KOPT-K1 (cell line): ENCODE measurements around the gene C17orf107.
"Not testable (repeated sequence)": the region's sequence is repeated elsewhere in the genome, so short reads cannot be mapped to it uniquely, and the experiment has no call there.

Experiments used
- H3K27ac ChIP-seq: fragments of 200-600 bp; sonication (generic); 2 replicates; pipeline ENCODE4 v1.5.1; 2016; ENCODE audit warnings: antibody characterized with exemption, mild to moderate bottlenecking, low read depth, low read length; ENCODE audit not compliant: poor library complexity, severe bottlenecking
- H3K36me3 ChIP-seq: fragments of 200-600 bp; sonication (generic); 2 replicates; pipeline ENCODE4 v1.5.1; 2017; ENCODE audit warnings: antibody characterized with exemption, mild to moderate bottlenecking, low read length, moderate library complexity; ENCODE audit not compliant: insufficient read depth
- H3K9me3 ChIP-seq: fragments of 200-600 bp; sonication (generic); 2 replicates; pipeline ENCODE4 v1.5.1; 2017; ENCODE audit warnings: antibody characterized with exemption, low read length, mild to moderate bottlenecking; ENCODE audit not compliant: insufficient read depth, poor library complexity, severe bottlenecking

Gene C17orf107

DNA sequence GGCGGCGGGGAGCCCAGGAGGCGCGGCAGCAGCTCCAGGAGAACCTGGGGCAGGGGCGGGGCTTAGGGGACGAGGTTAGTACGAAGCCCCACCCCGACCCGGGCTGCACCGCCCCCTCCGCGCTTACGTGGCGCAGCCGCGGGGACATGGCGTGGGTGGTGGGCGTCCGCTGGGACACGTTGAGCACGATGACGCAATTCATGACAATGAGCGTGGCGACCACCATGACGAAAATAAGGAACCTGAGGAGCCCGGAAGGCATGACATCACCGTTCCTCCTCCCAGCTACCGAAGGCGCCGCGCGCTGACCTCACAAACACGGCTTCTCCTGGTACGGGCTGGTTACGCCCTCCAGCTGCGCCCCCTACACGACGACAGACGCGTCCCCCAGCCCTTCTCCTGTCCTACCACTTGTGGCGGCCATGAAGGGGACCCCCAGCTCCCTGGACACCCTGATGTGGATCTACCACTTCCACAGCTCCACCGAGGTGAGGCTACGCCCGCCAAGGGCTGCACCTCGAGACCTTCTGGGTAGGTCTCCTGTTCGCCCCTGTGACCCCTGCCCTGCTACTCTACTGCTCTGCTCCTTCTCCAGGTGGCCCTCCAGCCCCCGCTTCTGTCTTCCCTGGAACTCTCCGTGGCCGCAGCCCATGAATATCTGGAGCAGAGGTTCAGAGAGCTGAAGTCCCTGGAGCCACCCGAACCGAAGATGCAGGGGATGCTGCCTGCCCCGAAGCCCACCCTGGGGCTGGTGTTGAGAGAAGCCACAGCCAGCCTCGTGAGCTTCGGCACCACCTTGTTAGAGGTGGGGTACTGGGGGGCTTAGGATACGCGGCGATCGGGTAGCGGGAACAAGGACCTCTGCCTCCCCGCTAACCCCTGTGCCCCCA lies at the start of gene C17orf107:
C17orf107 (plus strand) TSS at position 196 of the 890 bp plus-strand sequence; CDS start at position 423, 227 bp downstream.
- no peaks in the 10 kb centered on the region for H3K9me3 ChIP-seq
- H3K36me3 ChIP-seq: peaks cover 13% of the 10 kb centered on the region; the same call in 1 of the 2 replicates
- no peak within 1 kb of the TSS for H3K27ac ChIP-seq

DNA sequence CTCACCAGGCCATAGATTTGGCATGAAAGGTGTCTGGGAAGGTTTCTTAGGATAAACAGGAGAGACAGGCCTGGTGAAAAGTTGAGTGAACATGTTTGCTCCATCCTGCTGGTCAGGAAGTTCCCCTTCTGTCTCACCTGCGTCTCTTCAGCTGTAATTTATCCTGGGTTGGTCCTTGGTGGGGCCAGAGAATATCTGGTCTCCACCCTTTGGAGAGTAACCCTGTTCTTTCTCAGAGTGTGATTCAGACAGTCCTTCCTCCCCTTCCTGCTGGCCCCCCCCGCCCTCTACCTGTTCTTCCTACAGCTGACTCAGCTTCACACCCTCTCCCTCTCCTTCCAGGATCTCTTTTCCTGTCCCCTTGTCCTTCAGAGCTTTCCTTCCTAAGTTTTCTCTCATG lies 49.1 kb upstream of the C17orf107 start:
- Histone ChIP-seq H3K27ac (no peak overlapping the region), H3K9me3 (no peaks in the 10 kb centered on the region), H3K36me3 (no peaks in the 10 kb centered on the region)

DNA sequence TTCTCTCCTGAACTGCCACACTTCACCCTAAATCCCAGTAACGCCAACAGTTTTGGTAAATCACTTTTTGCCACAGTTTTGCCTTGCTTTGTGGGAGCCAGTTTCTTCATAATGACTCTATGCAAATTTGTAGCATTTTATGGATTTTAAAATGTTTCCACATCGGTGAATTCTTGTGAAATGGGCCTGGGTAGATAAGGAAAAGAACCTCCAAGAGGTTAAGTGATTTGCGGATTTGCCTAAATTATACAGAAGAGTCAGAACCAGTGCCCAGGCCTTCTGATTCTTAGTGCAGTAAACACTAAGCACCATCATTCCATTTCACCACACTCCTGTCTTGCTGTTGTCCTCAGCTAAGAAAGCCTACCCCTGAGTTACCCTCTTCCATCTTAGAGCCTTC lies 48.3 kb upstream of the C17orf107 start:
- H3K36me3 ChIP-seq: no peaks in the 10 kb centered on the region
- no peaks in the 10 kb centered on the region for H3K9me3 ChIP-seq
- H3K27ac ChIP-seq: no peak overlapping the region

DNA sequence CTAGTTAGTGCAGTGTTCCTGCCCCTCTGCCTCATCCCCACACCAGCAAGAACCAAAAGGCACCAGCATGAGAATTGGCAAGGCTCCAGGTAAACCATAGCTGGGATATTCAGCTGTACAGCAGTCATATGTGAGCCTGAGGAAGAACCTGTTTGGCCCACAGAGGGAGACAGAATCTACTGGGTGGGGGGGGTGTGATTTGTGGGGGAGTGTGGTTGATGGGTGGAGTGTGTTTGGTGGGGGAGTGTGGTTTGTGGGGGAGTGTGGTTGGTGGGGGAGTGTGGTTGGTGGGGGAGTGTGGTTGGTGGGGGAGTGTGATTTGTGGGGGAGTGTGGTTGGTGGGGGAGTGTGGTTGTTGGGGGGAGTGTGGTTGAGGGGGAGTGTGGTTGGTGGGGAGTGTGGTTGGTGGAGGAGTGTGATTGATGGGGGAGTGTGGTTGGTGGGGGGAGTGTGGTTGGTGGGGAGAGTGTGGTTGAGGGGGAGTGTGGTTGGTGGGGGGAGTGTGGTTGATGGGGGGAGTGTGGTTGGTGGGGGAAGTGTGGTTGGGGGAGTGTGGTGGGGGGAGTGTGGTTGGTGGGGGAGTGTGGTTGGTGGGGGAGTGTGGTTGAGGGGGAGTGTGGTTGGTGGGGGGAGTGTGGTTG lies 46.6 kb upstream of the C17orf107 start:
- Histone ChIP-seq H3K27ac (no peak overlapping the region), H3K9me3 (no peaks in the 10 kb centered on the region), H3K36me3 (no peaks in the 10 kb centered on the region)

DNA sequence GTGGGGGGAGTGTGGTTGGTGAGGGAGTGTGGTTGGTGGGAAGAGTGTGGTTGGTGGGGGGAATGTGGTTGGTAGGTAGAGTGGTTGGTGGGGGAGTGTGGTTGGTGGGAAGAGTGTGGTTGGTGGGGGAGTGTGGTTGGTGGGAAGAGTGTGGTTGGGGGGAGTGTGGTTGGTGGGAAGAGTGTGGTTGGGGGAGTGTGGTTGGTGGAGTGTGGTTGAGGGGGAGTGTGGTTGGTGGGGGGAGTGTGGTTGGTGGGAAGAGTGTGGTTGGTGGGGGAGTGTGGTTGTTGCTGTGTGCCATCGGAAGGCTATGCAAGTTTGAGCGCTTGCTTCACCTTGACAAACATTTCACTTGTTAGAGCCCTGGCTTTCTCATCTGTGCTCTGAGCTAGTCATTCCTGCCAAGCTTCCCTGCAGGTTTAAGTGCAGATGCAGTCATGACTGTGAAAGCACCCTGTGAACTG lies 46.1 kb upstream of the C17orf107 start:
- Histone ChIP-seq H3K36me3 (no peaks in the 10 kb centered on the region), H3K9me3 (no peaks in the 10 kb centered on the region), H3K27ac (no peak overlapping the region)

DNA sequence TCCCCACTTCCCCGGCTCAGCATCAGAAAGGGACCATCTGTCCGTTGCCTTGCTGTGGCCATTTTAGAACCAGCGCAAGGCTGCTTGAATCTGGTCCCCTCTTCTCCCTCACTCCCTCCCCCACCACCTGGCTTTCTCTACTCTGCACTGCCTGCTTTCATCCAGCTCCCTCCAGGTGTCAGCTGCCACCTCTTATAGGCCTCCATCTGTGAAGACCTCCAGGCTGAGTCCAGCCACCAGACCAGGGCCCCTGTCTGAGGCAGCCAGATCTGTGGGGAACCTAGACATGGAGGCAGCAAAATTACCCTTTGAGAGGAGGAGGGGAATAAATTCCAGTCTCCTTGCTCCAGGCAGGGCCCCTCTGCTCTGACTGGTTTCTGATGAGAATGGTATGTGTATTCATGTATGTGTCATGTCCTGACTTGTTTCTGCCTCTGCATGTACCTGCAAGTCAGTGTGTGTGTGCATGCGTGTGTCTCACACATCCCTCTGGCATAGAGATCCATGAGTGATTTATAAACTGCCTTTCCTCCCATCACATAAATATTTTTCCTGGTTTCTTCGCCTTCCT lies 45.1 kb upstream of the C17orf107 start:
- H3K9me3 ChIP-seq: no peaks in the 10 kb centered on the region
- no peak overlapping the region for H3K27ac ChIP-seq
- H3K36me3 ChIP-seq: no peaks in the 10 kb centered on the region

DNA sequence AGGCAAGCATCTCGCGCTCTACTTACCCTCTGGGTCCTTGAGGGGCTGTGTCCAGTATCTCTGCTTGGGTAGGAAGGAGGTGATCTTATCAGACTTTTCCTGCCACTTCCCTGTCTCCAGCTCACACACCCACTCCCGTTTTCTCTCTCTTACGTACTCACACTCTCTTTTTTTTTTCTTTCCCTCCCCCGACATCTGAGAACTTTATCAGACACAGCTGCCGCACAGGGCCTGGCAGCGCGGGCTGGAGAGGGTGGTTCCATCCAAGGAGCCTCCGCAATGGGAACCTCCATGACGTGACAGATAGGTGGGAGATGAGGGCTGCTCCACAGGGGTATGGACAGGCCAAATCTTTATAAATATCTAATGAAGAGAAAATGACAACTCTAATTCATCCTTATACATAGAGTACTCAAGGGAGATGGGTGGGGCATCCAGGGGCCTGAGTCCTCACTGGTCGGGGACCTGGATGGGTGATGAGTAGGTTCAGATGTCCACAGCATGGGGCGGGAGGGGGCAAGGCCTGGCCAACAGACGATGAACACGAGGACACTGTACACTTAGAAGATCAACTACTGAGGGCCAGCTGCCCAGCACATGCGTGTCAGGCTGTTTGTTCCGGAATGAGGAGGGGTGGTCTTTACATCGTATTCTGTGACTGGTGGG lies 42.9 kb upstream of the C17orf107 start:
- H3K9me3 ChIP-seq: no peaks in the 10 kb centered on the region
- H3K27ac ChIP-seq: no peak overlapping the region
- H3K36me3 ChIP-seq: no peaks in the 10 kb centered on the region

DNA sequence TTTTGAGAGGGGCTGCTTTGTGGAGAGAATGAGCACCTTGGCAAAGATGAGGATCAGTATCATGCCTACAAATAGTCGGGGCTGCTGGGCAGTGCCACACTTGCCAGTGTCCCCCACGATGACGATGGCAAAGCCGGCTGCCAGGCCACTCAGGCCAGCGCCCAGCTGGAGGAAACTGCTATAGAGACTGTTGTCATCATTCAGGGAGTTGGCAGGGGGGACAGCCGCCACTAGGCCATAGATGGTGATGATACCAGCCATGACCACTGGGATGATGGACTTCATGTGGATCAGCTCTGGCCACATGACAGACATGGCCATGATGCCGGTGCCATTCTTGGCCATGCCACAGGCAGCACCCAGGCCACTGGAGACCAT lies 42.4 kb upstream of the C17orf107 start:
- Histone ChIP-seq H3K9me3 (no peaks in the 10 kb centered on the region), H3K27ac (no peak overlapping the region), H3K36me3 (no peaks in the 10 kb centered on the region)

DNA sequence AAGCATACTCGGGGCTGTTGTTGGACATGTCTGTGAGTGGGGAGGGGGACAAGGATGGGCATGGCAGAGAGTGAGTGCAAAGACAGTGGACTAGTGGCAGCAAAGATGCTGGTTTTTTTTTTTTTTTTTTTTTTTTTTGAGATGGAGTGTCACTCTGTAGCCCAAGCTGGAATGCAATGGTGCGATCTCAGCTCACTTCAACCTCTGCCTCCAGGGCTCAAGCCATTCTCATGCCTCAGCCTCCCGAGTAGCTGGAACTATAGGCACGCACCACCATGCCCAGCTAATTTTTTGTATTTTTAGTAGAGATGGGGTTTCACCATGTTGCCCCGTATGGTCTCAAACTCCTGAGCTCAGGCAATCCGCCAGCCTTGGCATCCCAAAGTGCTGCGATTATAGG lies 42.0 kb upstream of the C17orf107 start:
- H3K36me3 ChIP-seq, H3K27ac ChIP-seq: not testable (repeated sequence)

DNA sequence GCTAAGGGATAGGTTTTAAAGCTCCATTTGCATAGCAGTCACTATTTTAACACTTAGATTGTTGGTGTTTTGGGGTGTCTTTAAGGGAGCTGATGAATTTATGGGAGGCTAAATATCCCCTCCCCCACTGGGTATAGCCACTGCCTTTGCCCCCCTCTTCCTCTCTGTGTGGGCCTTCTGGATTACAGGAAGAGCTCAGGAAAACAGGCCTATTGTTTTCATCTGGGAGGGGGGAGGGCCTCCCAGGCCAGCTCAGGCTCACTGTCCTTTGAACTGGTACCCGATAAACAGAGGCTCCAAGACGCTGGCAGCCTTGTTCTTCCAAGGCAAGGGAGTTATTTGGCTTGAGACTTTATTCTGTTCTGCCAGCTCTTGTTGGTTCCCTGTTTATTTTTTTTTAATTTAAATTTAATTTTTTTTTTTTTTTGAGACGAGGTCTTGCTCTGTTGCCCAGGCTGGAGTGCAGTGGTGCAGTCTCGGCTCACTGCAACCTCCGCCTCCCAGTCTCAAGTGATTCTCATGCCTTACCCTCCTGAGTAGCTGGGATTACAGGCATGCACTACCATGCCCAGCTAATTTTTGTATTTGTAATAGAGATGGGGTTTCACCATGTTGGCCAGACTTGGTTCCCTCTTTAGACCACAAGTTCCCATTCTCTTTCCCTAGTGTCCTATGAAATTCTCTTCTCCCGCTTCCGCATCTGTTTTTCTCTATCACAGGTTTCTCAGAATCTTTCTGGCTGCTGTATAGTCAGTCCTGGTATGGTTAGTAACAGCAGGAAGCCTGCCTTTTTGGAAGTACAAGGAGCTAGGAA lies 41.1 kb upstream of the C17orf107 start:
- Histone ChIP-seq H3K36me3 (no peaks in the 10 kb centered on the region), H3K27ac (no peak overlapping the region), H3K9me3 (no peaks in the 10 kb centered on the region)

More for the DNA sequence above, 42.0 kb upstream of the C17orf107 start:
- not testable (repeated sequence) for H3K9me3 ChIP-seq

DNA sequence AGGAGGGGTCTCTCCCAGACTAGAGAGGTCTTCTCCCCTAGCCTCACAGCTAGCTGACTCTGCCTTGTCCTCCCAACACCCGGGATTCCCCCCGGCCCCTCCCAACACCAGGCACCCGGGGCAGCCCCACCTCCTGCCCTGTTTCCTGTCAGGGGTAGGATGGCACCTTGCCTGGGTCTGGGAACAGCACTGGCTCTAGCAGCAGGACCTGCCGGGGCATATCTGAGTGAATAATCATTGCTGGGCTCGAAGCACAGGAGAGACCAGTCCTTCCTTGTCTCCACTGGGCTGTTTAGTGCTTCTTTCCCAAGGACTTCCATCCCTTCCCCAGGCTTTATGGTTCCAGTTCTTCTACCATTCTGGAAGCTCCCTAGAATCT lies 40.5 kb upstream of the C17orf107 start:
- Histone ChIP-seq H3K27ac (no peak overlapping the region), H3K36me3 (no peaks in the 10 kb centered on the region), H3K9me3 (no peaks in the 10 kb centered on the region)

DNA sequence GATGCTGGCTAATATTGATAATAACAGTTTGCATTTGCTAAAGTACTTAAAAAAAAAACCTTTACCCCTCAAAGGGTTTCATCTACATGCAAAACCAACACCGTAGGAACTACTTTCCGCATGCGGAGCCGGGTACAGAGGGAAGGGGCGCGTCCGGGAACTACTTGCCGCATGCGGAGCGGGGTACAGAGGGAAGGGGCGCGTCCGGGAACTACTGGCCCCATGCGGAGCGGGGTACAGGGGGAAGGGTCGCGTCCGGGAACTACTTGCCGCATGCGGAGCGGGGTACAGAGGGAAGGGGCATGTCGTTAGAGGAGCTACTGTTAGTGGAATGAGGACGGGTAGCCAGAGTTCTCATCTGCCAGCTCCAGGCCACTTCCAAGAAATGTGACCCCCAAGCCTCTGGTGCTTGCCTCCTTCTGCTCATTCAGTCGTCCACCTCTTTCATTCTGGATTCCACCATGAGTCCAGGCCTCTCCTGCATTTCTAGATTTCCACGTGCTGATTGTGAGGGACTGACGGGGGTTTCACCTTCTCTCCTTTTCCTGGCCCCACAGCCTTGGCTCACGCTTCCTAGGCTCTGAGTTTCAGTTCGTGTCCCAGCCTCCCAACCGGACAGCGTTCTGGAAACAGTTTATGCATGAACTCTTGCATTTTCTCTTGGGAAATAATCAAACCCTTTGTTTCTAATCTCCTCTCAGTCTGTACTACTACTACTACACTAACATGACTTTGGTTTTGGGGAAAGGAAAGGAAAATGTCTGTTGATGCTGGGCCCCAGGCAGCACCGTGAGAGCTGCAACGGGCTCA lies 39.3 kb upstream of the C17orf107 start:
- Histone ChIP-seq H3K27ac (no peak overlapping the region), H3K36me3 (no peaks in the 10 kb centered on the region), H3K9me3 (no peaks in the 10 kb centered on the region)

DNA sequence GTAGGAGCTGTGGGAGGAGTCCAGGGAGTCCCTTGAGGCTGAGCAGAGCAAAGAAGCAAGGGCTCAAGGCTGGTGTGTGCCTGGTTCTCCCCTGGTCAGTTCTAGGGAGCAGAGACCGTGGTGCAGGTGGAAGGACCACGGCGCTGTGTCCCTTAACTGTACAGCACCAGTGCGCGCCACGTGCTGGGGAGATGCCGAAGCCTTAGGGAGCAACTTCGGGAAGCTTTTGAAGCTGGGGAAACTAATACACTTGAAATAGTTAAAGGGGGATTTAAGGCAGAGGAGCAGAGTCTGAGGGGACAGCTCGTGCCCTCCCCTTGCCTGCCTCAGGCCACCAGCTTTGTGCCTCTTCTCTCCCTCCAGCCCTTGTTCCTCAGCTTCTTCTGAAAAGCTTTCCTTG lies 38.7 kb upstream of the C17orf107 start:
- no peaks in the 10 kb centered on the region for H3K9me3 ChIP-seq
- H3K27ac ChIP-seq: no peak overlapping the region
- H3K36me3 ChIP-seq: no peaks in the 10 kb centered on the region

DNA sequence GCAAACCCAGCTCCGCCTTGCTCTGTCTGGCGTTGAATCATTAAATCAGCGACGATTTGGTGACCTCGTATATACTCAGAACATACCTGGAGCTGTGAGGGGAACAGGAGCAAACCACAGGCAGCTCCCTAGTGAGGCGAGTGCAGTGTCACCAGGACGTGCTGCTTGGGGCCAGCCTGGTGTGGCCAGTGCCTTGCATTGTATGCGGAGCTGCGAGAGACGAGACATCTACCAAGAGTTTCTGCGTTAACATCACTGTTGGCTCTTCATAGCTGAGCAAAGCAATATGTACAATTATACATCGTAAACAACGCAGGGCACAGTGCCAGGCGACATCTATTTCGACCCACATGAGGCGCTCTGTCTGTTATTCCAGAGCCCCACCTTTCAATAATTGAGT lies 38.3 kb upstream of the C17orf107 start:
- Histone ChIP-seq H3K36me3 (no peaks in the 10 kb centered on the region), H3K9me3 (no peaks in the 10 kb centered on the region), H3K27ac (no peak overlapping the region)
